SK-N-SH treated with all-trans-retinoic acid at 6 μM for 48 hours (cell line): Measurements from ENCODE around the gene C2CD4C.

Source experiments
- ATAC-seq: fragments of 200-7000 bp; cut with Tn5 transposase; 3 replicates; pipeline ENCODE4 v1.9.1; 2020; ENCODE audit warnings: mild to moderate bottlenecking, moderate library complexity
- CREB5 ChIP-seq: fragments of 250-450 bp; sonication (Bioruptor Pico); IDR thresholded peaks from 2 replicates; pipeline ENCODE4 v1.5.1; 2020; ENCODE audit warnings: low read depth, mild to moderate bottlenecking, moderate library complexity
- CSDC2 ChIP-seq: fragments of 250-450 bp; sonication (Bioruptor Pico); IDR thresholded peaks from 2 replicates; pipeline ENCODE4 v1.5.0; 2020; ENCODE audit warnings: mild to moderate bottlenecking, moderate library complexity
- ESRRG ChIP-seq: fragments of 250-450 bp; sonication (Bioruptor Pico); IDR thresholded peaks from 2 replicates; pipeline ENCODE4 v1.6.1; 2021; ENCODE audit warnings: mild to moderate bottlenecking
- GLIS3 ChIP-seq: fragments of 250-450 bp; sonication (Bioruptor Pico); IDR thresholded peaks from 2 replicates; pipeline ENCODE4 v1.5.0; 2020; ENCODE audit warnings: mild to moderate bottlenecking, moderate library complexity
- ISL1 ChIP-seq: fragments of 250-450 bp; sonication (Bioruptor Pico); IDR thresholded peaks from 2 replicates; pipeline ENCODE4 v2.1.2; 2022; ENCODE audit warnings: mild to moderate bottlenecking, moderate library complexity
- OSR1 ChIP-seq: fragments of 250-450 bp; sonication (Bioruptor Pico); IDR thresholded peaks from 2 replicates; pipeline ENCODE4 v1.8.0; 2022; ENCODE audit warnings: moderate library complexity, mild to moderate bottlenecking, inconsistent platforms
- PATZ1 ChIP-seq: fragments of 250-450 bp; sonication (Bioruptor Pico); IDR thresholded peaks from 2 replicates; pipeline ENCODE4 v1.8.0; 2020; ENCODE audit warnings: mild to moderate bottlenecking, moderate library complexity, borderline replicate concordance
- POU6F1 ChIP-seq: fragments of 250-450 bp; sonication (Bioruptor Pico); IDR thresholded peaks from 2 replicates; pipeline ENCODE4 v1.8.0; 2021; ENCODE audit warnings: low read depth, mild to moderate bottlenecking, moderate library complexity, borderline replicate concordance
- RARB ChIP-seq: fragments of 250-450 bp; sonication (Bioruptor Pico); IDR thresholded peaks from 2 replicates; pipeline ENCODE4 v1.8.0; 2021; ENCODE audit warnings: mild to moderate bottlenecking, moderate library complexity
- SNAI2 ChIP-seq: fragments of 250-450 bp; sonication (Bioruptor Pico); IDR thresholded peaks from 2 replicates; pipeline ENCODE4 v1.5.0; 2020; ENCODE audit warnings: mild to moderate bottlenecking, moderate library complexity
- TCF4 ChIP-seq: fragments of 250-450 bp; sonication (Bioruptor Pico); IDR thresholded peaks from 2 replicates; pipeline ENCODE4 v1.8.0; 2021; ENCODE audit warnings: mild to moderate bottlenecking, moderate library complexity, borderline replicate concordance
- TOX ChIP-seq: fragments of 250-450 bp; sonication (Bioruptor Pico); IDR thresholded peaks from 2 replicates; pipeline ENCODE4 v1.8.0; 2021; ENCODE audit warnings: mild to moderate bottlenecking, moderate library complexity, borderline replicate concordance
- ZC3H10 ChIP-seq: fragments of 250-450 bp; sonication (Bioruptor Pico); IDR thresholded peaks from 2 replicates; pipeline ENCODE4 v1.5.1; 2021; ENCODE audit warnings: mild to moderate bottlenecking, moderate library complexity
- ZFP3 ChIP-seq: fragments of 250-450 bp; sonication (Bioruptor Pico); IDR thresholded peaks from 2 replicates; pipeline ENCODE4 v1.5.0; 2020; ENCODE audit warnings: mild to moderate bottlenecking, moderate library complexity
- ZFP30 ChIP-seq: fragments of 450-650 bp; formaldehyde crosslinking; IDR thresholded peaks from 2 replicates; pipeline ENCODE4 v1.5.0; 2022; ENCODE audit warnings: mild to moderate bottlenecking, moderate library complexity
- ZNF70 ChIP-seq: fragments of 450-650 bp; formaldehyde crosslinking; IDR thresholded peaks from 2 replicates; pipeline ENCODE4 v1.5.0; 2020; ENCODE audit warnings: mild to moderate bottlenecking, moderate library complexity
- TF ChIP-seq, protein P1 (sequence below): fragments of 250-450 bp; sonication (Bioruptor Pico); IDR thresholded peaks from 2 replicates; pipeline ENCODE4 v1.5.0; 2020; ENCODE audit warnings: mild to moderate bottlenecking, moderate library complexity
- TF ChIP-seq, protein P2 (sequence below): fragments of 250-450 bp; sonication (Bioruptor Pico); IDR thresholded peaks from 2 replicates; pipeline ENCODE4 v1.5.1; 2021; ENCODE audit warnings: mild to moderate bottlenecking, moderate library complexity

Gene C2CD4C

DNA sequence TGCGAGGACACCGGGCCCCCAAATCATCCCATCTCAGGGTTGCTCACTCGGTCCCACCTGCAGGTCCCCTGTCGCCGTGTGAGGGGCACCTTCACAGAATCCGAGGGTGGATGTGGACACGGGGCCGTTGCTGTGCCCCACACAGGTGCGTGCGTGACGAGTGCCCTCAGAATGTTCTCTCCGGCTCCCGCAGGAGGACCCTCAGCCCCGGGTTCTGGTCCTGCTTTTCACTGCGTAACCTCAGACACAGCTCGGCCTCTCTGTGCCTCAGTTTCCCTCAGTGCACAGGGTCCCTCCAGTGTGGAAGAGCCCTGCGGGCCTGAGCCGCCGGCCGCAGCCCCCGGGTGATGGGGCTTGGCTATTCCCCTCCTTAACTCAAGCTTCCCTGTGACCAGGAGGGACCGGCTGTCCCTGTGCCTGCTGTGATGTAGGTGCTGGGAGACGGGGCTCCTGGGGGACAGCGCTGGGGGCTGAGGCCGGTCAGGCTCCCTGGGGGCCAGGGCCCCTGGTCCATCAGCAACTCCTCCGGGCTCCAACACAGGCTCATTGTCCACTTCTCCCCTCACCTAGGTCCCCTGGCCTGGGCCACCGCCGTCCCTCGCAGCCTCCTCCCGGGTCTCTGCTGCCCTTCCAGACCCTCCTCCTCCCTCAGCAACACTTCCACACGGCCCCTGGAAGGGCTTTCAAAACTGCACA lies 47.1 kb upstream of the C2CD4C start:
- ATAC-seq: no peak
- TF ChIP-seq PATZ1: no peak
- TF ChIP-seq ISL1 (CRISPR knock-in tag): no peak
- TF ChIP-seq, protein P1, sequence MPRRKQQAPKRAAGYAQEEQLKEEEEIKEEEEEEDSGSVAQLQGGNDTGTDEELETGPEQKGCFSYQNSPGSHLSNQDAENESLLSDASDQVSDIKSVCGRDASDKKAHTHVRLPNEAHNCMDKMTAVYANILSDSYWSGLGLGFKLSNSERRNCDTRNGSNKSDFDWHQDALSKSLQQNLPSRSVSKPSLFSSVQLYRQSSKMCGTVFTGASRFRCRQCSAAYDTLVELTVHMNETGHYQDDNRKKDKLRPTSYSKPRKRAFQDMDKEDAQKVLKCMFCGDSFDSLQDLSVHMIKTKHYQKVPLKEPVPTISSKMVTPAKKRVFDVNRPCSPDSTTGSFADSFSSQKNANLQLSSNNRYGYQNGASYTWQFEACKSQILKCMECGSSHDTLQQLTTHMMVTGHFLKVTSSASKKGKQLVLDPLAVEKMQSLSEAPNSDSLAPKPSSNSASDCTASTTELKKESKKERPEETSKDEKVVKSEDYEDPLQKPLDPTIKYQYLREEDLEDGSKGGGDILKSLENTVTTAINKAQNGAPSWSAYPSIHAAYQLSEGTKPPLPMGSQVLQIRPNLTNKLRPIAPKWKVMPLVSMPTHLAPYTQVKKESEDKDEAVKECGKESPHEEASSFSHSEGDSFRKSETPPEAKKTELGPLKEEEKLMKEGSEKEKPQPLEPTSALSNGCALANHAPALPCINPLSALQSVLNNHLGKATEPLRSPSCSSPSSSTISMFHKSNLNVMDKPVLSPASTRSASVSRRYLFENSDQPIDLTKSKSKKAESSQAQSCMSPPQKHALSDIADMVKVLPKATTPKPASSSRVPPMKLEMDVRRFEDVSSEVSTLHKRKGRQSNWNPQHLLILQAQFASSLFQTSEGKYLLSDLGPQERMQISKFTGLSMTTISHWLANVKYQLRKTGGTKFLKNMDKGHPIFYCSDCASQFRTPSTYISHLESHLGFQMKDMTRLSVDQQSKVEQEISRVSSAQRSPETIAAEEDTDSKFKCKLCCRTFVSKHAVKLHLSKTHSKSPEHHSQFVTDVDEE (CRISPR knock-in tag): no peak
- no peak for TF ChIP-seq TOX (CRISPR knock-in tag)
- TF ChIP-seq TCF4 (CRISPR knock-in tag): no peak
- no peak for TF ChIP-seq OSR1 (CRISPR knock-in tag)
- TF ChIP-seq CREB5 (CRISPR knock-in tag): no peak
- TF ChIP-seq ESRRG (CRISPR knock-in tag): no peak
- TF ChIP-seq RARB: no peak
- TF ChIP-seq CSDC2 (CRISPR knock-in tag): no peak
- no peak for TF ChIP-seq ZNF70 (CRISPR knock-in tag)
- TF ChIP-seq ZFP3 (CRISPR knock-in tag): no peak
- no peak for TF ChIP-seq ZFP30 (CRISPR knock-in tag)
- no peak for TF ChIP-seq GLIS3 (CRISPR knock-in tag)

DNA sequence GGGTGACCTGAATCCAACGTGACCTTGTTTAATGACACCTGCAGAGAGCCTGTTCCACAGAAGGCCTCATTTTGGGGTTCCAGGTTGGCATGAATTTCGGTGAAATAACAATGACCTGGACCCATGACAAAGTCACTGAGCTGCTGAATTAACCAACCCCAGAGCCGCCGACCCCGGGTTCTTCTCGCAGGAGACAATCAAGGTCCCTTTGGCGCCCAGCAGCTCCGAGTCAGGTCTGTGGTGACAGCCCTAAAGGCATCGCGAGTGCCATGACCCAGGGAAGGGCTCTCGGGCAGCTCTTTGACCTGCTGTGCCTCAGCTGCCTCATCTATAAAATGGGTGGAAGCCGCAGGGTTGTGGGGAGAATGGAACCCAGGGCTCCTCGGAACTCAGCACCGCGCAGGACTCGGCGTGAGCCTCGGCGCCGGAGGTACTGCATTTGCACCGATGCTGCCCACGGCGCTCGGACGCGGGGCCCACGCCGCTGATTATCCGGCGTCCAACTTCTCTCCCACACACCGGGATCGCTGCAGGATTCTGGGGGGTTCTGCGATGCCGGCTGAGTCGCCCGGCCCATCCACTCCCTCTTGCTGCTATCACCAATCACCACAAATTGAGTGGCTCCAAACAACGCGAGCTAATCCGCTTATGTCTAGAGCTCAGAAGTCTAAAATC lies 46.2 kb upstream of the C2CD4C start:
- TF ChIP-seq, protein P1 (CRISPR knock-in tag): no peak
- TF ChIP-seq SNAI2 (CRISPR knock-in tag): no peak
- no peak for TF ChIP-seq PATZ1
- TF ChIP-seq ZC3H10 (CRISPR knock-in tag): no peak
- TF ChIP-seq GLIS3 (CRISPR knock-in tag): no peak
- no peak for TF ChIP-seq ZFP3 (CRISPR knock-in tag)
- no peak for TF ChIP-seq POU6F1 (CRISPR knock-in tag)
- TF ChIP-seq ZFP30 (CRISPR knock-in tag): no peak
- TF ChIP-seq, protein P2, sequence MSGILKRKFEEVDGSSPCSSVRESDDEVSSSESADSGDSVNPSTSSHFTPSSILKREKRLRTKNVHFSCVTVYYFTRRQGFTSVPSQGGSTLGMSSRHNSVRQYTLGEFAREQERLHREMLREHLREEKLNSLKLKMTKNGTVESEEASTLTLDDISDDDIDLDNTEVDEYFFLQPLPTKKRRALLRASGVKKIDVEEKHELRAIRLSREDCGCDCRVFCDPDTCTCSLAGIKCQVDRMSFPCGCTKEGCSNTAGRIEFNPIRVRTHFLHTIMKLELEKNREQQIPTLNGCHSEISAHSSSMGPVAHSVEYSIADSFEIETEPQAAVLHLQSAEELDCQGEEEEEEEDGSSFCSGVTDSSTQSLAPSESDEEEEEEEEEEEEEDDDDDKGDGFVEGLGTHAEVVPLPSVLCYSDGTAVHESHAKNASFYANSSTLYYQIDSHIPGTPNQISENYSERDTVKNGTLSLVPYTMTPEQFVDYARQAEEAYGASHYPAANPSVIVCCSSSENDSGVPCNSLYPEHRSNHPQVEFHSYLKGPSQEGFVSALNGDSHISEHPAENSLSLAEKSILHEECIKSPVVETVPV (CRISPR knock-in tag): no peak
- TF ChIP-seq ESRRG (CRISPR knock-in tag): no peak
- no peak for TF ChIP-seq OSR1 (CRISPR knock-in tag)
- TF ChIP-seq TOX (CRISPR knock-in tag): no peak
- no peak for ATAC-seq
